ENCODE results near the gene CCDC177.
A peak's percentile ranks its signal among the peaks of the same experiment; 100 is the strongest.

Gene CCDC177

DNA sequence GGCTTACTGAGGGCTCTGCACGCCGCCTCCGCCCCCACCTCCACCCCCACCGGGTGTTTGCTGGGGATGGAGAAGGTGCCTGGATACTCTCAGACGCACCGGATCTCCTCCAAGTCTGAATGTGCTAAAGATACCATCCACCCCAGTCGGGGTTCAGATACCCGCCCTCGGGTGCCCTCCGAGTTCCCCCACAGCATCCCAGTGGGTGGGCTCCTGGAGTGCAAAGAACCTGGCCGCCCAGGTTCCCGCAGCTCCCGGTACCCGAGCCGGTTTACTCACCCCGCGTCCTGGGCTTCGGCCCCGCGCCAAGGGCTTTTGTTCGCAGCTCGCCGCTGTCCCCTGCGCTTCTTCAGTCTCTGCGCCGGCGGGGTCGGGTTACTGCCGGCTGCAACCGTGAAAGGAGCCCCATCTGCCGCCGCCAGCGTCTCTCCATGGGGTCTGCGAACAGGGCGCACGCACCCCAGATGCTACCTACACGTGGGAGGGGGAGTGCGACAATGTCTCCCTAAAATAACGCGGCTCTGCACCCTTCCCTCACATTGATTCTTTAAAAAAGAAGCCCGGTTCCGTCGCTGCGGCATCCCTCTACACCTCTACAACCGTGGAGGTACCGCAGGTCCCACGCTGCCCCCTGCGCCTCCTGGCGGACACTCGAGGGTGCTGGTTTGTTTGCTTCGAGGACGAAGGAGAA, at the start of gene CCDC177:
TSS of gene CCDC177 (minus strand) at position 609 of the 691 bp plus-strand sequence. CDS start 1,249 bp downstream, outside the sequence.
- peak; percentile 68 for DNase-seq

DNA sequence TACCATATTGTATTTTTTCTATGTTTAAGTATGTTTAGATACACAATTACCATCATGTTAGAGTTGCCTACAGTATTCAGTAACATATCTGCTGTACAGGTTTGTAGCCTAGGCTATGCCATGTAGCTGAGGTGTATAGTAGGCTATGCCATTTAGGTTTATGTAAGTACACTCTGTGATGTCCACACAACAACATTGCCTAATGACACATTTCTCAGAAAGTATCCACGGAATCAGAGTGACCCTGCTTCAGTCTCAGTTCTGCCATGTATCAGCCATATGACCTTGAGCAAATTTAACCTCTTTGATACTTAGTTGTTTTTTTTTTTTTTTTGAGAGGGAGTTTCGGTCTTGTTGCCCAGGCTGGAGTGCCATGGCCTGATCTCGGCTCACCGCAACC, 49.5 kb upstream of the CCDC177 start:
- DNase-seq, result no peak

DNA sequence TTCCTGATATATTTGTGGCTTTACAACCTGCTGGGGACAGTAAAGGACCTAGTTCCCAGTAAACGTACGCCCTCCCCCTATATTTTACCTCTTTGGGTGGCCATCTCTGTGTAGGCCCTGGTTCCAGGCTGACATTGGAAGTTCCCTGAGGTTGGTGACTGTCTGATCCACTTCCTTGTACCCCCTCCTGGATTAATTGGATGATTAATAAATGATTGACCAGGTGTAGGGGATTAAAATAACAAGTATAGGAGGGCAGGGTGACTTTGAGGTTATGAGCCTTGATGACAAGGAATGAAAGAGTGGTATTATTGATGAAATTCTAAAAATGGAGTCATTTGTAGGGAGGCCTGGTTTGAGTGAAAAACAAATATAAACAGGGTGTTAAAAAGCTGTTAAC, 46.3 kb upstream of the CCDC177 start:
- DNase-seq, result no peak

- DNase-seq, result no peak
Measured at GRCh38 chr14:69620211-69620611, 45.5 kb upstream of the CCDC177 start.

DNA sequence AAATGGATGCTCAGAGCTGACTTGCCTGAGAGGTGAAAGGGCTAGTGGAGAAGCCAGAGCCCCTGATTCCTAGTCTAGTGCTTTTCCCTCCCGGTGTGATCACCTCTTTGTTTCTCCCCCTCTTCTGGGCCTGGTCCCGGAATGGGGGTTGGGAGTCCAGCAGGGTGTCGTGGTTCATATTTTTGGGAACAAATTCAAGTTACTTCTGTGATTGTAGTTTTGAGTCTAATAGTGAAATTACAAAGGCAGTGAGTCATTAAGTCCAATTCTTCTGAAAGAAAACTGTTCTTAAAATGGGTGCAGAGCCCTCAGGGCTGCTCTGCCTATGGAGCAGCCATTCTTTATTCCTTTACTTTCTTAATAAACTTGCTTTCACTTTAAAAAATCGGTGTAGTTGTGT, 44.3 kb upstream of the CCDC177 start:
- no peak for DNase-seq

GRCh38 chr14:69617796-69618195, 43.1 kb upstream of the CCDC177 start:
- no peak for DNase-seq

- DNase-seq, result no peak
Measured at GRCh38 chr14:69616408-69616773, 41.7 kb upstream of the CCDC177 start.

DNA sequence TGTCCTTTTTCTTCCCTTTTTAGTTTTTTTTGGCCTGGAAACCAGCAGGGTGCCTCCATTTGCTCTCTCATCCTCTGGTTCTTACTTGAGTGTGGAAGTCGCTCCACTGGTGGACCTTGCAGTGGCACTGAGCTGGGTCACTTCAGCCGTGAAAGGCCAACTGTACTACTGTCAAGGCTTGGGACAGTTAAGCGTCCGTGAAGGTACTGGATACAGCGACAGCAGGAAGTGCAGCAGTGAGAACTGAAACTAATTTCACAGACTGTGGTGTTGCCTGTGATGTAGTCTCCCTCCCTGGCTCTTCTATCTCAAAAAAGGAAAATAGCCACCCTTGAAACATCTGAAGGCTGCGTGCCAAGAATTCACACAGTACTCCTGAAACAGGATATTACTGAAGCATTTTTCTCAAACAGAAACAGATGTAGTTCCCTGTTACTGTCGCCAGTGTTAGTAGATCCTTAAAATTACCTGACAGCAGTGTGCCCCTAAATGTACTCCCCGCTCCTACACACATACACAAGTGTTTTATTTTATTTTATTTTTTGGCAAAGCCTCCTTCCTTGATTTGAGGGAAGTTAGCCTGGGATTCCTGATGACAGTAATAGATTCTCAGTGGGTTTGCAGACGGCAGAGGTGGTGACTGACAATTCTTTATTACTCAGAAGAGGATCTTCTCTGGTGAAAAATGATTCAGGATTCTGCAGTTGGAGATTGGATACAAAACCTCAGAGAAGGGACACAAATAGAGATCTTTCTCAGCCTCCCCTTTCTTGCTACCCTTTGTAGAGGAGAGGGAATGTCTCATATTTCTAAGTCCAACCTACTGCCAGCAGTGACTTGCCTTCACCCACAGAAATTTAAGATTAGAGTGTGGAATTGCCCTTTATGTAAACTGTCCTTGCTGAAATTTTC, 41.1 kb upstream of the CCDC177 start:
- DNase-seq, result no peak

- no peak for DNase-seq
Measured at GRCh38 chr14:69615121-69615495, 40.4 kb upstream of the CCDC177 start.

DNA sequence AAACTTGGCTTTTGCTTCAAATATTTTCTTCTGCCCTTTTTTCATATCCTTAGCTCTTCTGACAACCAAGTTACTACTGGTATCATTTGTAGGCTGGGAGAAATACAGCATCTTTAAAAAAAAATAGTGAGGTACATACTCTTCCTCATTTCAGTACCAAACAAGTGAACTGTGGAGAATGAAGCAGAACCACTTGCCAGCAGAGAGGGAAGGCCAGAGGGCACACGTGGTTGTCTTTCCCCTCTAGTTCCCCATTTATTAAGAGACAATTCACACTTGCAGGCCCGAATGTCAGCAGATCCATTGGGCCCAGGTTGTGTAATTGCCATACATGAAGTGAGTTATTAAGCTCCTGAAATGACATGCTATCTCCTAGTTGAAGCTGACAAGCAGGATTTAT, 39.9 kb upstream of the CCDC177 start:
- no peak for DNase-seq

GRCh38 chr14:69613312-69614073, 38.8 kb upstream of the CCDC177 start:
- no peak for DNase-seq

DNA sequence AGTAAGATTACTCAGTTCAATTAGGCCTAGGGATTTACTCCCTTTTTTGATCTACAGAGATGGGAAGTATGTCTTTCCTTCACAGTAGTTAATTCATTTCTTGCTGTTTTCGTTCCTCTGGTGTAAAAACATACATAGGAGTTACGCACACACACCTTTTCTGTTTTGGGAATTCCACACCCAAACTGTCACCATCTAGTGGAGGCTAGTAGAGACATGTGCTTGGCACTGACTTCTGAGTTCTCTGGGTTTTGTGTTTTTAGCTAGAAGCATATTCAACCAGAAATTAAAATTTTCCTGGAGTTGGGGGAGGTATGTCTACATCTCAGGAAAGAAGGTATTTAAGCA, 38.1 kb upstream of the CCDC177 start:
- no peak for DNase-seq

GRCh38 chr14:69612014-69612782, 37.5 kb upstream of the CCDC177 start:
- no peak for DNase-seq

GRCh38 chr14:69611172-69612013, 36.7 kb upstream of the CCDC177 start, which contains the start of gene SUSD6:
TSS of gene SUSD6 (plus strand) at chr14:69611596. CDS start at chr14:69658593, 46,997 bp downstream.
- peak; percentile 92 for DNase-seq

- no peak for DNase-seq
Measured at GRCh38 chr14:69610874-69611171, 36.2 kb upstream of the CCDC177 start.

- DNase-seq, result no peak
Measured at GRCh38 chr14:69610020-69610873, 35.6 kb upstream of the CCDC177 start.

DNA sequence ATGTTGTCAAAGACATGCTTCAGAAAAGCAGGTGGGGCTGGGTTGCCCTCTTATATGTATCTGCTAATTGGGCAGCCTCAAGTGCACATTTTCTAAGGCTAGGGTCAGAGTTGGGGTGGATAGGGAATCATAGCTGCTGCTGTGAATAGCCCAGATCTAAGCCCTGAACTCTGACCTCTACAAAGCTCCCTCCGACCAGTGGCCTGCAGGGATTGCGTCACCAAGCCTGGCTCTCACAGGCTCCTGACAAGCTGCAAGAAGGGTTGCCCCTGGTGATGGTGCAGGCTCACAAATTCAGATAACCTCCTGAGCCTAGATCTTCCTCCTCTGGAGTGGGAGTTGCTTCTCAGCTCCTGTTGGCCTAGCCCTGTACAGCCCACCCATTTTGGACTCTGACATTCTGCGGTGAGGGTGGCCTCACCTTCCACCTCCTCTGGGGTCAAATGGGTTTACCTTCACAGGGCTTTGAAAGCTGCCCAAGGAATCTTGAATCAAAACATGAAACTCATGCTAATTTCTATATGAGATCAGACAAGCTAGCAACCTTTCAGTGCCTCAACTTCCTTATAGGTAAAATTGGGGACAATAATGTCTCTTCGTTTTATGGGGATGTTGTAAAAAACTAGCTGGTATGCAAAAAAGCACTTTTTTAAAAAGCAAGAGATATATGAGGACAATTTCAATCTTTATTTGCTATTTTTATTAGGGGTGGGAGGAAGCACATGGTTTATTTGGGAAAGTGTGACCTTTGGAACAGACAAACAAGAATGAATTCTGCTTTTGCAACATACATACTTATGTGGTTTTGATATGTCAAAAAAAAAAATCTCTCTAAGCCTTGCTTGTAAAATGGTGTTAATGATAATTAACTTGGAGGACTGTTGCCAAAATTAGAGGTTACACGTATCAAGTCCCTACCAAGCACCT, 31.9 kb upstream of the CCDC177 start:
- no peak for DNase-seq

DNA sequence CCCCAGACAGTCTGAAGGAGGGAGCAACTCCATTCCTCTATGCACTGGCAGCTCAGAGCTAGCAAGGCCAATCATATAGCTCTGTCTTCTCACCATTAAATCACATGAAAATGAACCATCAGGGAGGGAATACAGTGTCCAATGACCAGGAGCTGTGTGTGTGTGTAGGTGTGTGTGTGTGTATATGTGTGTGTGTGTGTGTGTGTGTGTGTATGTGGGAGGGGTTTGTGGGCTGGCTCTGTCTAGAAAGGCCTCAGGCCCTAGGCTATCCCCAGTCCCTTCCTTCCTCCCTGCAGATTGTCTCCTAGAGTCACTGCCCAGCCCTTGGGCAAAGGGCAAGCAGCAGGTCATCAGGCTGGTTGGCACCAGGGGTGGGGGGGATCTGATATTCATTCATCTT, 31.1 kb upstream of the CCDC177 start:
- DNase-seq, result no peak

DNA sequence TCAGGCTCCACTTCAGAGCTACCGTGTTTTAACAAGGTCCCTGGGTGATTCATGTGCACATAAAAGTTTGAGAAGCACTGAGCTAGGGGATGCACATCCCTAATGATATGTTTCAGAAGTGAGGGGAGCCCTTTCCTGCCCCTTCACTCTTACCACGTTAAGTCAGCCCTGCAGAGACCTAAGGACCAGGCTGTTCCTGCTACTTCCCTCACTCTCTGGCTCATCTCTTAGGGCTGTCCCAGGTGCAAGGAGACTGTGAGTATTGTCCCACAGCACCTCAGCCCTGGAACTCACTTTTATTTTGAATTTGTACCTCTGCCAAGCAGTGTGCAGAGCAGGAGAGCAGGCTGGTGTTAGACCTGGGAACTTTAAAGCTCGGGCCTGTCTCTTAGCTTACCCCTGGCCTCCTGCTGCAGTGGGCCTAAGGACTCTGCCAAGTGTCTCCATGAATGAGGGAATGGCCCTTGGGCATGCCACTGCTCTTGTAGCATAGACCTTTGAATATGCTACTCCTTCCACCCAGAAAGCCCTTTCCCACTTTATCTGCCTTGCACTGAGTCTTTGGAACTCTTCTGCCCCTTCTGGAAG, 25.7 kb upstream of the CCDC177 start:
- no peak for DNase-seq
